Right atrium auricular region (tissue), 2 donors: ENCODE measurements around the gene TIMM13. TPM values are rescaled to one million over a fixed set of nuclear protein-coding genes. Genes with fewer than 3 reads are reported as not detected.

ENCODE experiments used
- DNase-seq: peaks from one replicate; pipeline ENCODE4 v3.0.0-alpha.2; 2019; ENCODE audit warnings: low spot score
- H3K27ac ChIP-seq, 2 donors: fragments of 200-600 bp; sonication (generic); 1 replicate in 1 of 2; 2 replicates in 1 of 2; pipeline ENCODE4 v1.5.1; 2016 to 2019
- H3K27me3 ChIP-seq, 2 donors: fragments of 200-600 bp; sonication (generic); one replicate each; pipeline versions ENCODE4 v1.5.1 to v1.6.0; 2017 to 2019
- H3K36me3 ChIP-seq: fragments of 200-600 bp; sonication (generic); one replicate; pipeline ENCODE4 v1.5.1; 2016
- H3K4me1 ChIP-seq, 2 donors: fragments of 200-600 bp; sonication (generic); one replicate each; pipeline versions ENCODE4 v1.5.1 to v1.6.0; 2017 to 2019
- H3K4me3 ChIP-seq, 2 donors: fragments of 200-600 bp; sonication (generic); 1 replicate in 1 of 2; 2 replicates in 1 of 2; pipeline ENCODE4 v1.5.1; 2017 to 2019; ENCODE audit warnings: mild to moderate bottlenecking in 1 of 2, moderate library complexity in 1 of 2
- H3K9me3 ChIP-seq, 2 donors: fragments of 200-600 bp; sonication (generic); one replicate each; pipeline ENCODE4 v1.5.1; 2019
- total RNA-seq, 2 donors: library from RNA; depleted of rRNA; stranded (reverse); fragments of >200 nt; gene quantifications; one replicate each; pipeline ENCODE4 v1.1.0, GENCODE V29; 2016
- TF ChIP-seq, protein P1 (sequence below), 2 donors: fragments of 200-600 bp; sonication (generic); IDR thresholded peaks; one replicate each; pipeline ENCODE4 v1.5.1; 2019; ENCODE audit warnings: antibody characterized with exemption in 2 of 2

Gene TIMM13
- total RNA-seq, 2 donors from 2014 or later, result 37.1 to 37.2 TPM

DNA sequence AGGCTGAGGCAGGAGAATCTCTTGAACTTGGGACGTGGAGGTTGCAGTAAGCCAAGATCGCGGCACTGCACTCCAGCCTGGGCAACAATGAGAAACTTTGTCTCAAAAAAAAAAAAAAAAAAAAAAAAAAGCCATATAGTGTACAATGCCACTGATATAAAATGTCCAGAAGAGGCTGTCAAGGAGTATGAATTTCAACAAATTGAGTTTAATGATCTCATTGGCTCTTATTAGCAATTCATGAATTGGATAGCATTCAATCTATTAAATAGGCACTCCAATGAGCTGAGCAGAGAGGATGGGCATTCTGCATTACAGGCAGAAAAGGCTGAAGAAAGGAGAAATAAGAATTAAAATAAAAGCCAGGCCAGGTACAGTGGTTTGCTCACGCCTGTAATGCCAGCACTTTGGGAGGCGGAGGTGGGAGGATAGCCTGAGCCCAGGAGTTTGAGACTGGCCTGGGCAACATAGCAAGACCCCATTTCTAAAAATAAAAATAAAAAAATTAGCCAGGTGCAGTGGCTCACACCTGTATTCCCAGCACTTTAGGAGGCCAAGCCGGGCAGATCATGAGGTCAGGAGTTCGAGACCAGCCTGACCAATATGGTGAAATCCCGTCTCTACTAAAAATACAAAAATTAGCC, 30.1 kb upstream of the TIMM13 start:
- Histone ChIP-seq H3K36me3 (no peaks in the 10 kb centered on the region), H3K4me1 (peaks cover 0 to 32% of the 10 kb centered on the region in 2 donors), H3K27ac (peak overlapping the region; percentile 54 to 80), H3K4me3 (peak overlapping the region; percentile 29 to 94), H3K27me3 (no peaks in the 10 kb centered on the region), H3K9me3 (no peaks in the 10 kb centered on the region)
- DNase-seq, result no peak
- TF ChIP-seq, protein P1, sequence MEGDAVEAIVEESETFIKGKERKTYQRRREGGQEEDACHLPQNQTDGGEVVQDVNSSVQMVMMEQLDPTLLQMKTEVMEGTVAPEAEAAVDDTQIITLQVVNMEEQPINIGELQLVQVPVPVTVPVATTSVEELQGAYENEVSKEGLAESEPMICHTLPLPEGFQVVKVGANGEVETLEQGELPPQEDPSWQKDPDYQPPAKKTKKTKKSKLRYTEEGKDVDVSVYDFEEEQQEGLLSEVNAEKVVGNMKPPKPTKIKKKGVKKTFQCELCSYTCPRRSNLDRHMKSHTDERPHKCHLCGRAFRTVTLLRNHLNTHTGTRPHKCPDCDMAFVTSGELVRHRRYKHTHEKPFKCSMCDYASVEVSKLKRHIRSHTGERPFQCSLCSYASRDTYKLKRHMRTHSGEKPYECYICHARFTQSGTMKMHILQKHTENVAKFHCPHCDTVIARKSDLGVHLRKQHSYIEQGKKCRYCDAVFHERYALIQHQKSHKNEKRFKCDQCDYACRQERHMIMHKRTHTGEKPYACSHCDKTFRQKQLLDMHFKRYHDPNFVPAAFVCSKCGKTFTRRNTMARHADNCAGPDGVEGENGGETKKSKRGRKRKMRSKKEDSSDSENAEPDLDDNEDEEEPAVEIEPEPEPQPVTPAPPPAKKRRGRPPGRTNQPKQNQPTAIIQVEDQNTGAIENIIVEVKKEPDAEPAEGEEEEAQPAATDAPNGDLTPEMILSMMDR (IDR thresholded peaks at IDR 0.05), result no peak

DNA sequence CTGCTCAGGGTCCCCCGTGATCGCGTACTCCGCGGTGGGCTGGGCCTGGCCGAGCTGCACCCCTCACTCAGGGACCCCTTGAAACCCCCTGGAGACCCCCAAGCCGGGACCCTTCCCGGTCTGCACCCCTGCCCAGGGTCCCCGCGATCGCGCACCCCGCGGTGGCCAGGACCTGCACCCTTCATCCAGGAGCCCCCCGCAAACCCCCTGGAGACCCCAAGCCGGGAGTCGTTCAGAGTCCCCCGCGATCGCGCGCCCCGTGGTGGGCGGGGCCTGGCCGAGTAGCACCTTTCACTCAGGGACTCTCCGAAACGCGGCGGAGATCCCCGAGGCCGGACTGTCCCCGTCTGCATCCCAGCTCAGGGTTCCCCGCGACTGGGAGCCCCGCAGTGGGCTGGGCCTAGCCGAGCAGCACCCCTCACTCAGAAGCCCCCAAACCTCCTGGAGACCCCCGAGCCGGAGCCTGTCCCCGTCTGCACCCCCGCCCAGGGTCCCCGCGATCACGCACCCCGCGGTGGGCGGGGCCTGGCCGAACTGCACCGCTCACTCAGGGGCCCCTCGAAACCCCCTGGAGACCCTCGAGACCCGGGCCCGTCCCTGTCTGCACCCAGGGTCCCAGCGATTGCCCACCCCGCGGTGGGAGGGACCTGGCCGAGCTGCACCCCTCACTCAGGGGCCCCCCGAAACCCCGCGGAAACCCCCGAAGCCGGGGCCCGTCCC, 28.6 kb upstream of the TIMM13 start:
- H3K4me1 ChIP-seq, result peaks cover 0 to 19% of the 10 kb centered on the region in 2 donors
- no peaks in the 10 kb centered on the region for H3K9me3 ChIP-seq
- no peaks in the 10 kb centered on the region for H3K36me3 ChIP-seq
- H3K27me3 ChIP-seq, result no peaks in the 10 kb centered on the region
- H3K4me3 ChIP-seq, result peak overlapping the region; percentile 85 to 94
- peak overlapping the region in 1 of 2 donors; percentile 73 for H3K27ac ChIP-seq
- no peak for DNase-seq
- TF ChIP-seq, protein P1 (IDR thresholded peaks at IDR 0.05), result no peak

- peak overlapping the region; percentile 85 to 94 for H3K4me3 ChIP-seq
- no peaks in the 10 kb centered on the region for H3K27me3 ChIP-seq
- peaks cover 0 to 19% of the 10 kb centered on the region in 2 donors for H3K4me1 ChIP-seq
- no peaks in the 10 kb centered on the region for H3K36me3 ChIP-seq
- H3K27ac ChIP-seq, result peak overlapping the region in 1 of 2 donors; percentile 73
- no peaks in the 10 kb centered on the region for H3K9me3 ChIP-seq
- no peak for DNase-seq
- TF ChIP-seq, protein P1 (IDR thresholded peaks at IDR 0.05), result no peak
These were observed 27.8 kb upstream of the TIMM13 start for GRCh38 chr19:2454962-2455850.

DNA sequence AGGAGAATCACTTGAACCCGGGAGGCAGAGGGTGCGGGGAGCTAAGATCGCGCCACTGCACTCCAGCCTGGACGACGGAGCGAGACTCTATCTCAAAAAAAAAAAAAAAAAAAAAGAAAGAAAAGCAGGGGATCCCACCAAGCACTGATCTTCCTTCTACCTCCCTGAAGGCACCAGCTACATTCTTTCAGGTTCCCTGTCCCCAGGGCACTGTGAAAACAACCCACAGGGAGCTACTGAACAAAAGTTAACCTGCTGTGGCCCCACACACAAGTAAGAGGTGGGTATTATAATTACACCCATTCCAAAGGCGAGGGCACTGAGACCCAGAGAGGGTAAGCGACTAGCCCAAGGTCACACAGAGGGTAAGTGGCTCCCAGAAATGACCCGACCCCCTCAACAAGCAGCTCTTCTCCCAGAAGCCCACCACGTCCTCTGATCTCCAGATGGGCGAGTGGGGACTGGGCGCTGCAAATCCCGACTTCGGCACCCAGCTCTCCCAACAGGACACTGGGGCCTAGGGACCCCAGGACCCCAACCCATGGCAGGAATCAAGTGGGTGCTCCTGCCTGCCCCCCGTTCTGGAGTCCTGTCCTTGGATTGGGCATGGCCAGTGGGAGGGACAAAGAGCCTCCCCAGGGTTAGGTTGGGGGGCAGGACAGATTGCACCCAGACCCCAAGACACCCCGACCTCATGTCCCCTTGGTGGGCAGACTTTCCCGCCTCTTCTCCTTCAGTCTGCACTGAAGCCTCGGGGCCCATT, 27.0 kb upstream of the TIMM13 start:
- no peak for DNase-seq
- Histone ChIP-seq H3K9me3 (no peaks in the 10 kb centered on the region), H3K4me3 (no peak overlapping the region), H3K27ac (no peak overlapping the region), H3K27me3 (no peaks in the 10 kb centered on the region), H3K36me3 (no peaks in the 10 kb centered on the region), H3K4me1 (peaks cover 0 to 19% of the 10 kb centered on the region in 2 donors)
- TF ChIP-seq, protein P1 (IDR thresholded peaks at IDR 0.05), result no peak

GRCh38 chr19:2453431-2454025, 26.1 kb upstream of the TIMM13 start:
- TF ChIP-seq, protein P1 (IDR thresholded peaks at IDR 0.05), result no peak
- Histone ChIP-seq H3K4me3 (no peak overlapping the region), H3K4me1 (peaks cover 0 to 19% of the 10 kb centered on the region in 2 donors), H3K27me3 (no peaks in the 10 kb centered on the region), H3K27ac (no peak overlapping the region), H3K9me3 (no peaks in the 10 kb centered on the region), H3K36me3 (no peaks in the 10 kb centered on the region)
- DNase-seq, result no peak
